ENCODE data around the gene SYNM. TPM values are rescaled to one million over a fixed set of nuclear protein-coding genes. Genes with fewer than 3 reads are reported as not detected.

The SYNM gene
- total RNA-seq, 1 donor from 2014 or later, result 1.4 TPM

DNA sequence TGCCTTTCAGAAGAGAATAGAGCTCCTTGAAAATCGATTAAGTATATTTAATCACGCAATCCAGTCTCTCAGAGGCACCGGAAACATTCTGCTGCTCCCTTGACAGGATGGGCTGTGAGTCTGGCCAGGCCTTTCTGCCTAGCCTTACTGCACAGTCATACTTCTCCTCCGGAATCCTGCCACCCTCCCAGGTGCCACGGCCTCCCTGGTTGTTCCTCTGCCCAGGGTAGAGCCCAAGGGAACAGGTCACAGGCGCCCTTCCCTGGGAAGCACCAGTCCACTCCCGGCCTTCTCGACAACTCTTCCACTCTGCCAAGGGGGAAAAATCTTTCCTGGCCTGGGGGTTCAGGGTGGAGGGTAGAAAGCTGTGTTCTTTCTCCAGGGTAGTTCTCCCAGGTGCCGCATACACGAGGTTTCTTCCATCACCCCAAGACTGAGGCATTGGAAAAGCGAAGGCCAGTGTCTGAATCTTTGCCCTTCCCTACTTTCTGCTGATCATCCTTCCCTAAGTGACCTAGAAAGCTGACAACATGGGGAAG, 17.4 kb upstream of the SYNM start:
- Mint-ChIP-seq H3K27me3 (ENCODE audit: low read depth) (peaks cover 6% of the 10 kb centered on the region), H3K4me3 (no peak overlapping the region), H3K4me1 (peaks cover 8% of the 10 kb centered on the region), H3K36me3 (no peaks in the 10 kb centered on the region), H3K27ac (no peak overlapping the region), H3K9me3 (peaks cover 4% of the 10 kb centered on the region)
- DNase-seq (ENCODE audit: low spot score in 2 of 2, unreplicated experiment in 2 of 2), result no peak
- TF ChIP-seq, protein P1, sequence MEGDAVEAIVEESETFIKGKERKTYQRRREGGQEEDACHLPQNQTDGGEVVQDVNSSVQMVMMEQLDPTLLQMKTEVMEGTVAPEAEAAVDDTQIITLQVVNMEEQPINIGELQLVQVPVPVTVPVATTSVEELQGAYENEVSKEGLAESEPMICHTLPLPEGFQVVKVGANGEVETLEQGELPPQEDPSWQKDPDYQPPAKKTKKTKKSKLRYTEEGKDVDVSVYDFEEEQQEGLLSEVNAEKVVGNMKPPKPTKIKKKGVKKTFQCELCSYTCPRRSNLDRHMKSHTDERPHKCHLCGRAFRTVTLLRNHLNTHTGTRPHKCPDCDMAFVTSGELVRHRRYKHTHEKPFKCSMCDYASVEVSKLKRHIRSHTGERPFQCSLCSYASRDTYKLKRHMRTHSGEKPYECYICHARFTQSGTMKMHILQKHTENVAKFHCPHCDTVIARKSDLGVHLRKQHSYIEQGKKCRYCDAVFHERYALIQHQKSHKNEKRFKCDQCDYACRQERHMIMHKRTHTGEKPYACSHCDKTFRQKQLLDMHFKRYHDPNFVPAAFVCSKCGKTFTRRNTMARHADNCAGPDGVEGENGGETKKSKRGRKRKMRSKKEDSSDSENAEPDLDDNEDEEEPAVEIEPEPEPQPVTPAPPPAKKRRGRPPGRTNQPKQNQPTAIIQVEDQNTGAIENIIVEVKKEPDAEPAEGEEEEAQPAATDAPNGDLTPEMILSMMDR (IDR thresholded peaks at IDR 0.05; ENCODE audit: unreplicated experiment), result no peak

DNA sequence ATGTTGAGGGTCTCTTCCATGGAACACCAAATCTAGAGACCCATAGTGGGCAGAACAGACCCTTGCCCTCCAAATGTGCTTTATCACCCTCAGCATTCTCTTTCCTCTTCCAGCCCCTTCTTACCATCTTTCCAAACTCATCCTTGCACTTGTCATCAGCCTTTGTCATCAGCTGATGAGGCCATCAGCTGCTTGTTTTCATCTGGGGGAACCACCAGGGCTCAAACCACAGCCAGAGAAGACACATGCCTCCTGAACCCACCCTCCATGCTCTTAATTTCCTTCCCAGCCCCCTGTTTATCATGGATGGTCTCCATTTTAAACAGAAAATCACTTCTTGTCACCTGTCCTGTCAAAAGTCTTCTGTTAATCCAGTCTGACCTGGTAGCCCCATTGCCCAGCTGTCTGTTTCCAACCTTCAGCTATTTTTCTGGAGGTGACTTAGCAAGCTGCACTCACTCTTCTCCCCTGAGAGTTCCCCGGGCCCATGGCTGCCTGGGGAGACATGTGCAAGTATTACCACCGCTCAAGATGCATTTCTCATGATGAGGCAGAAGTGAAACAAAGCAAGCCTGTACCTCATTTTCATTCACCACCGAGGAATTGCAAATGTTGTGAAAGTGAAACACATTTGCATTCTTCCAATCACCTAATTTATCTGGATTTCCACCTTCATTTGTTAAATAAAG, 14.7 kb upstream of the SYNM start:
- peaks cover 8% of the 10 kb centered on the region for H3K4me1 Mint-ChIP-seq
- TF ChIP-seq, protein P1 (IDR thresholded peaks at IDR 0.05; ENCODE audit: unreplicated experiment), result no peak
- no peak overlapping the region for H3K4me3 Mint-ChIP-seq
- DNase-seq (ENCODE audit: low spot score in 2 of 2, unreplicated experiment in 2 of 2), result no peak
- H3K9me3 Mint-ChIP-seq, result no peaks in the 10 kb centered on the region
- no peak overlapping the region for H3K27ac Mint-ChIP-seq
- H3K36me3 Mint-ChIP-seq, result no peaks in the 10 kb centered on the region
- peaks cover 5% of the 10 kb centered on the region for H3K27me3 Mint-ChIP-seq (ENCODE audit: low read depth)

DNA sequence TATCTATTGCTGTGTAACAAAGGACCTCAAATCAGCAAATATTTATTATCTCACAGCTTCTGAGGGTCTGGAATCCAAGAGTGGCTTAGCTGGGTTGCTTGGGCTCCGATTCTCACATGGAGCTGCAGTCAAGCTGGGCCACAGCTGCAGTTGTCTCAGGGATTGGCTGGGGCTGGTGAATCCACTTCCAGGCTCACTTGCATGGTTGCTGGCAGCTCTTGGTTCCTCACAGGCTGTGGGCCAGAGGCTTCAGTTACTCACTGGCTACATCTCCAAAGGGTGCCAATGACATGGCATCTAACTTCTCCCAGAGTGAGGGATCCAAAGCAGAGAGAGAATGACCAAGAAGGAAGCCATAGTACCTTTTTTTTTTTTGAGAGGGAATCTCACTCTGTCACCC, 13.9 kb upstream of the SYNM start:
- H3K27ac Mint-ChIP-seq, result no peak overlapping the region
- H3K36me3 Mint-ChIP-seq, result no peaks in the 10 kb centered on the region
- peaks cover 5% of the 10 kb centered on the region for H3K27me3 Mint-ChIP-seq (ENCODE audit: low read depth)
- no peaks in the 10 kb centered on the region for H3K9me3 Mint-ChIP-seq
- DNase-seq (ENCODE audit: low spot score in 2 of 2, unreplicated experiment in 2 of 2), result no peak
- TF ChIP-seq, protein P1 (IDR thresholded peaks at IDR 0.05; ENCODE audit: unreplicated experiment), result no peak
- no peak overlapping the region for H3K4me3 Mint-ChIP-seq
- H3K4me1 Mint-ChIP-seq, result peaks cover 8% of the 10 kb centered on the region

DNA sequence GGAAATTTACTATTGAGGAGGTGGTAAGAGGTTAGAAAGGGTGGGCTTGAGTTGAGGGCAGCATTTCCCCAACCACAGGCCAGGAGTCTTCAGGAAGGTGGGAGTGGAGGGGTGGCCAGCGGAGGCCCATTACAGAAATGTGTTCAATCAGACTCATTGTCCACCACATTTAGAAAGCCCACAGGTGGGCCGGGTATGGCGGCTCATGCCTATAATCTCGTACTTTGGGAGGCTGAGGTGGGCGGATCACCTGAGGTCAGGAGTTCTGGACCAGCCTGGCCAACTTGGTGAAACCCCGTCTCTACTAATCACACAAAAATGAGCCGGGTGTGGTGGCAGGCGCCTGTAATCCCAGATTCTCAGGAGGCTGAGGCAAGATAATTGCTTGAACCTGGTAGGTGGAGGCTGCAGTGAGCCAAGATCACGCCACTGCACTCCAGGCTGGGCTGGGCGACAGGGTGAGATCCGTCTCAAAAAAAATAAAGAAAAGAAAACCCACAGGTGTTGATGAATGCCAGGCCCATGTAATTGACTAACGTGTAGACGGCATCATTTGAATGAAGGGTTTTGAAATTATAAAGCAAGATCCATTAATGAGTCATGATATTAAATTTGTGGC, 12.2 kb upstream of the SYNM start:
- Mint-ChIP-seq H3K27ac (no peak overlapping the region), H3K4me3 (no peak overlapping the region), H3K36me3 (no peaks in the 10 kb centered on the region), H3K27me3 (ENCODE audit: low read depth) (peaks cover 13% of the 10 kb centered on the region), H3K4me1 (peaks cover 8% of the 10 kb centered on the region), H3K9me3 (no peaks in the 10 kb centered on the region)
- TF ChIP-seq, protein P1 (IDR thresholded peaks at IDR 0.05; ENCODE audit: unreplicated experiment), result no peak
- no peak for DNase-seq (ENCODE audit: low spot score in 2 of 2, unreplicated experiment in 2 of 2)

DNA sequence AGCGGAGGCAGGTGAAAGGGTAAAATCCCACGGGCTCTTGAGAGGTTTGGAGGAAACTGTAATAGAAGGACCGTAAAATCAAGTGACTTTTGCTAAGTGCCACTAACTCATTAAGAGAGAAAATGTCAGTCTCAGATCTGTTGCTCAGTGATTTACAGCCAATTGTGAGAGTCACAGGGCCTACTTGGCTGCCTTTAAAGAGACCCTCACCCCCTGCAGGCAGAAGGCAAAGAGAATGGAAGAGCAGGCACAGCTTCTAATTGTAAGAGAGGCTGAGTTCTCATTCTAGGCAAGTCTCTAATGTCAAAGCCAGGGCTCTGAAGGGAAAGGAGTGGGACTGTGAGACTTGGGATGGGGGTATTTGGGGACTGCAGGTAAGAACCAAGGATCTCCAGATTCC, 9.3 kb upstream of the SYNM start:
- DNase-seq (ENCODE audit: low spot score in 2 of 2, unreplicated experiment in 2 of 2), result no peak
- no peak overlapping the region for H3K27ac Mint-ChIP-seq
- no peaks in the 10 kb centered on the region for H3K9me3 Mint-ChIP-seq
- TF ChIP-seq, protein P1 (IDR thresholded peaks at IDR 0.05; ENCODE audit: unreplicated experiment), result no peak
- H3K36me3 Mint-ChIP-seq, result no peaks in the 10 kb centered on the region
- peaks cover 10% of the 10 kb centered on the region for H3K4me1 Mint-ChIP-seq
- peaks cover 33% of the 10 kb centered on the region for H3K27me3 Mint-ChIP-seq (ENCODE audit: low read depth)
- no peak overlapping the region for H3K4me3 Mint-ChIP-seq
